Hematopoietic multipotent progenitor cell treated with erythropoietin and hydrocortisone succinate and interleukin-3 and kit ligand, for 8 days (in vitro differentiated cells): ENCODE measurements around the gene AKIRIN1.
"Not testable (repeated sequence)": the region's sequence is repeated elsewhere in the genome, so short reads cannot be mapped to it uniquely, and the experiment has no call there.

ENCODE experiments used
- DNase-seq: peaks from one replicate; pipeline ENCODE4 v3.0.0-alpha.2; 2015

Gene AKIRIN1

GRCh38 chr1:39046613-39047210, 55.6 kb downstream of the AKIRIN1 start:
- DNase-seq, result peak; percentile 52

GRCh38 chr1:39047374-39048229, 56.5 kb downstream of the AKIRIN1 start:
- DNase-seq, result peak; percentile 95

- DNase-seq, result peak; percentile 41
Measured at GRCh38 chr1:39048745-39049370, 57.8 kb downstream of the AKIRIN1 start.

- no peak for DNase-seq
Measured at GRCh38 chr1:39050001-39050400, 58.9 kb downstream of the AKIRIN1 start.

- not testable (repeated sequence) for DNase-seq
Measured at GRCh38 chr1:39051193-39051850, 60.2 kb downstream of the AKIRIN1 start.

- DNase-seq, result no peak
Measured at GRCh38 chr1:39051956-39052355, 60.9 kb downstream of the AKIRIN1 start.

- DNase-seq, result not testable (repeated sequence)
Measured at GRCh38 chr1:39055213-39055710, 64.2 kb downstream of the AKIRIN1 start.
